HS-5 (cell line): ENCODE measurements around the gene GALNT7.

Source experiments
- DNase-seq: peaks from one replicate; pipeline ENCODE4 v3.0.0-alpha.2; 2012; ENCODE audit warnings: low read depth

GALNT7 gene

GRCh38 chr4:173267711-173268110 is 99.1 kb downstream of the GALNT7 start:
- DNase-seq: no peak

GRCh38 chr4:173269280-173269679 is 100.7 kb downstream of the GALNT7 start:
- DNase-seq: no peak

GRCh38 chr4:173270312-173271027 is 101.9 kb downstream of the GALNT7 start:
- DNase-seq: no peak

- no peak for DNase-seq
These were observed 103.7 kb downstream of the GALNT7 start for GRCh38 chr4:173272314-173272713.

GRCh38 chr4:173272996-173273395 is 104.4 kb downstream of the GALNT7 start:
- no peak for DNase-seq

GRCh38 chr4:173273941-173274340 is 105.3 kb downstream of the GALNT7 start:
- no peak for DNase-seq

GRCh38 chr4:173274744-173275143 is 106.1 kb downstream of the GALNT7 start:
- no peak for DNase-seq

- DNase-seq: no peak
These were observed 106.5 kb downstream of the GALNT7 start for GRCh38 chr4:173275150-173275549.

- no peak for DNase-seq
These were observed 108.7 kb downstream of the GALNT7 start for GRCh38 chr4:173277340-173277739.

- no peak for DNase-seq
These were observed 112.4 kb downstream of the GALNT7 start for GRCh38 chr4:173280998-173281397.

GRCh38 chr4:173281406-173282255 is 113.0 kb downstream of the GALNT7 start:
- no peak for DNase-seq

GRCh38 chr4:173282256-173282562 is 113.6 kb downstream of the GALNT7 start:
- DNase-seq: no peak

GRCh38 chr4:173282626-173283025 is 114.0 kb downstream of the GALNT7 start:
- no peak for DNase-seq

GRCh38 chr4:173284463-173284862 is 115.9 kb downstream of the GALNT7 start:
- no peak for DNase-seq

- no peak for DNase-seq
These were observed 118.9 kb downstream of the GALNT7 start for GRCh38 chr4:173287486-173287885.

GRCh38 chr4:173288296-173288695 is 119.7 kb downstream of the GALNT7 start:
- no peak for DNase-seq

- DNase-seq: no peak
These were observed 120.2 kb downstream of the GALNT7 start for GRCh38 chr4:173288698-173289352.

- DNase-seq: no peak
These were observed 120.7 kb downstream of the GALNT7 start for GRCh38 chr4:173289353-173289727.

GRCh38 chr4:173291899-173292298 is 123.3 kb downstream of the GALNT7 start:
- DNase-seq: no peak

- no peak for DNase-seq
These were observed 125.1 kb downstream of the GALNT7 start for GRCh38 chr4:173293663-173294062.

- no peak for DNase-seq
These were observed 125.8 kb downstream of the GALNT7 start for GRCh38 chr4:173294444-173294843.

GRCh38 chr4:173301518-173302201 is 133.0 kb downstream of the GALNT7 start:
- DNase-seq: no peak

- no peak for DNase-seq
These were observed 139.2 kb downstream of the GALNT7 start for GRCh38 chr4:173307778-173308177.
